IPS-NIHi7 (cell line): ENCODE measurements around the gene ADGRF3.
"Not testable (repeated sequence)": the region's sequence is repeated elsewhere in the genome, so short reads cannot be mapped to it uniquely, and the experiment has no call there.

ENCODE experiments used
- DNase-seq: peaks from one replicate; pipeline ENCODE4 v3.0.0; 2012; ENCODE audit warnings: mixed read lengths; ENCODE audit errors: extremely low spot score

ADGRF3 gene

DNA sequence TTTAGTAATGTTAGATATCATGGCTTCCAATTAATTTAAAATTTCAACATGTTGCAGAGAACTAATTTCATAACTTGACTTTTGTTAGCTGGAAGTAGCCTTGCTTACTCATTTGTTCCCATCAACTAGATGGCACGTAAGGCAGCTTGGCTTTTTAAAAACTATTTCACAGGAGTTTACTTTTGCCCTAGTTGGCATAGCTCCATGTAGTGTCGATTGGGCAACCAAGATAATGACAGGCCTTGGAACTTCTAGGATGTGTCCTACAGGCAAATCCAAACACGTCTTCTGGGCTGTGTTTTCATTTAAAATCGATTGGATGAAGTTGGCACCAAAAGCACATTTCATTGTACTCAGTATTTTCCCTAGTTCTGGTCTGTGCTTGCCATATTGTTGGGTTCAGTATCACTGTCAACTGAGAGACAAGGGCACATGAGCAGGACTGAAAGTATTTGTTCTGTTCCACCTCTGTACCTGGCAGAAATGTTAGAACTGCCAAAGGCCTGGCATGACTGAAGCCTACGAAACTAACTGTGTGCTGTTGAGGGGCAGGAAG, 72.5 kb downstream of the ADGRF3 start:
- DNase-seq, result no peak

DNA sequence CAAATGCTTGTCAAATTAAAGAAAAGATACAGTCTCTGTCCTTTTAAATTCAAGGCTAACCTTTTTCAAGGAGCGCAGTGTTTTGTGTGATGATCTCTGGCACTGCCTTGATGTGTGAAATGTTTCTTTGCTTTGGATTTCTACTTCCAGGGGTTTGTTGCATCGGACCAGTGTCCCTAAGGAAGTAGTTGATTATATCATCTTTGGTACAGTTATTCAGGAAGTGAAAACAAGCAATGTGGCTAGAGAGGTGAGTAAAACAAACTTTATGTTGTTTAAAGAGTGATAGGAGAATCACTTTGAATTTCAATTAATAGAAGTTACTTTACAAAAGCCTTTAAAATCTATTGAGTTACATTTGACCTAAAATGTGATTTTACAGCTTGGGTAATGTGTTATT, 73.1 kb downstream of the ADGRF3 start:
- no peak for DNase-seq

DNA sequence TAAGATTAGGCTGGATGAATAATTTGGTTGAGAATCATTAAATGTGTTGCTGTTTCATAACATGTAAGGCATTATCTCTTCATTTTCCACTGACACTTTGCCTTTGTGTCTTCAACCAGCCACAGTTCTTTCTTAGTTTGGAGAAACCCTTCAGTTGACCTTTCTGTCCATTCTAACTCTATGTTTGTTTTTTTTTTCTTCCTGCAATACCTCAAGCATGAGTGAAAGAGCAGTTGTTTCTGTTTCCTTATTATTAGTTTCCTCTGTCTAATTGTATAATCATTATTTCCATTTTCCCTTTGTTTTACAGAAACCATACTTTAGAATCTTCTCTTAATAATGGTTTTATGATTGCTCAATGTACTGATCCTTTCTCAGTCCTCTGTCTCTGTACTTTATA, 76.2 kb downstream of the ADGRF3 start:
- DNase-seq, result no peak

DNA sequence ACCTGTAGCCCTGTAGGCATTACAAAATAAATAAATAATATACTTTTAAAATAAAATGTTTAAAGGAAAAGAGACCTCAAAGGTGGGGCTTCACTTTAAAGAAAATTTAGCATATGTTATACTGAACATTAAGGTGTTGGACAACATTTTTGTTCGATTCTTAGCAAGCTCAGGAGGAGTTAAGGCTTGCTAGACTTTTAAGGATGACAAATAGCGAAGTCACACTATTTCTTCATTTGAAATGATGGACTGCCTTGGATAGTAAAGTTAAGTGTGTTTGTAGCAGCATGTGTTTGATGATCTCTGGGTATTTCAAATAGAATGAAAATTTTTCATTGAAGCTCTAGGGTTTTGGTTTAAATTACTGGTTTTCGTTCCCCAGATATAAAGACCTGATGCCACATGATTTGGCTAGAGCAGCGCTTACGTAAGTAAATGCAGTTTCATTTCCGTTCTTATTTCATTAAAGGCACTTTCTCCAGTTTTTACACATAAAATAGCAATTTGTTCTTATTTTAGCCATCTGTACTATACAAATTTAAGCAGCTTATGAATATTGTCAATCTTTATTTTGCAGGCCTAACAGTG, 76.9 kb downstream of the ADGRF3 start:
- no peak for DNase-seq

DNA sequence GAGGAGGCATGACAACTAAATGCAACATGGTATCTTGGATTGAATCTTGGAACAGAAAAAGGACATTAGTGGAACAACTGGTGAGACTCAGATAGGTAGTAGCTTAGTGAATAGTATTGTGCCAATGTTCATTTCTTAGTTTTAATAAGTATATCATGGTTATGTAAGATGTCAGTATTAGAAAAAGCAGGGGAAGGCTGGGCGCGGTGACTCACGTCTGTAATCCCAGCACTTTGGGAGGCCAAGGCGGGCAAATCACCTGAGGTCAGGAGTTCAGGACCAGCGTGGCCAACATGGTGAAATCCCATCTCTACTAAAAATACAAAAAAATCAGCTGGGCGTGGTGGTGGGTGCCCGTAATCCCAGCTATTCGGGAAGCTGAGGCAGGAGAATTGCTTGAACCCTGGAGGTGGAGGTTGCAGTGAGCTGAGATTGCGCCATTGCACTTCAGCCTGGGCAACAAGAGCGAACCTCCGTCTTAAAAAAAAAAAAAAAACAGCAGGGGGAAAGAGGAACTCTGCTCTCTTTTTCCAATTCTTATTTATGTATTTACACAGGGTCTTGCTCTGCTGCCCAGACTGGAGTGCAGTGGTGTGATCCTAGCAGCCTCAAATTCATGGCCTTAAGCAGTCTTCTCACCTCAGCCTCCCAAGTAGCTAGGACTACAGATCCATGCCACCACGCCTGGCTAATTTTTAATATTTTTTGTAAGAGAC, 77.8 kb downstream of the ADGRF3 start:
- DNase-seq, result not testable (repeated sequence)

DNA sequence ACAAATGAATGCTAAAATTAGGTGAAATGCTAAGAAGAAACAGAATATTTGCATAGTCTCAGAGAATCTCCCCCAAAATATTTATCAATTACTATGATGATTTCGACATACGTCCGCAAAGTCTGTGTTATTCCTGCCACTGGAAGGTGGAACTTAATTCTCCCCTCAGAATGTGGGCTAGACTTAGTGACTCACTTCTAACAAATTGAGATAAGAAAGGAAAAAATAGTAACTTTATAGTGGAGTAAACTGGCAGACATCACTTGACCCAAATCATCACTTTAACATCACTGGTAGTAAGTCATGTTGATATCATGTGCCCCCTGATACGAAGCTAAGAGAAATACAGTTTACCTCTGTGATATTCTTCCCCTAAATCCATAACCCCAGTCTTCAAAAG, 78.4 kb downstream of the ADGRF3 start:
- no peak for DNase-seq

DNA sequence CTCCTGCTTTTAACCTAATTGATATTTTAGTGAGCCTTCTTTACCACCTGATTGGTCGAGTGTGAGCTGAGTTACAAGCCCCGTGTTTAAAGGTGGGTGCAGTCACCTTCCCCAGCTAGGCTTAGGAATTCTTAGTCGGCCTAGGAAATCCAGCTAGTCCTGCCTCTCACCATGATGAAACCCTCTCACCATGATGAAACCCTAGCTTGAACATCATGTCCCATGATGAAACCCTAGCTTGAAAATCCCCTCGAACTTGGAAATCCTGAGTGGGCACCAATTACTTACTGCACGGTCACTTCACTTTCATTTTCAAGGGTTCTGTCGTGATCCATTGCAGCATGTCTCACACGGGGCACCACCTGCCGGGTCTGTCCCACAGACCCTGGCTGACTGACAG, 87.8 kb downstream of the ADGRF3 start:
- DNase-seq, result not testable (repeated sequence)
